SU-DHL-6 (cell line): ENCODE results near the gene CHD9NB.

Experiments
- H2AFZ ChIP-seq: fragments of 200-600 bp; sonication (generic); 2 replicates; pipeline ENCODE4 v1.6.1; 2014; ENCODE audit warnings: low read depth, mild to moderate bottlenecking, moderate library complexity, mixed read lengths, antibody characterized with exemption, low read length; ENCODE audit not compliant: severe bottlenecking
- H3F3A ChIP-seq: fragments of 200-600 bp; shearing (Covaris generic); 2 replicates; pipeline ENCODE4 v1.6.0; 2016; ENCODE audit warnings: antibody characterized with exemption, mild to moderate bottlenecking; ENCODE audit not compliant: insufficient read depth
- H3K27ac ChIP-seq: fragments of 200-600 bp; sonication (generic); 2 replicates; pipeline ENCODE4 v1.5.1; 2016; ENCODE audit warnings: low read depth, mild to moderate bottlenecking, low read length, moderate library complexity, mixed read lengths
- H3K27me3 ChIP-seq: fragments of 200-600 bp; sonication (generic), shearing (Covaris generic); 2 replicates; pipeline ENCODE4 v1.6.0; 2014; ENCODE audit warnings: mild to moderate bottlenecking, low read length
- H3K36me3 ChIP-seq: fragments of 200-600 bp; sonication (generic); 2 replicates; pipeline ENCODE4 v1.6.1; 2014; ENCODE audit warnings: mild to moderate bottlenecking, low read length, mixed read lengths
- H3K4me2 ChIP-seq: fragments of 300-600, 200-600 bp; shearing (Covaris generic), sonication (generic); 2 replicates; pipeline ENCODE4 v1.6.0; 2014; ENCODE audit warnings: low read length, low read depth, mild to moderate bottlenecking; ENCODE audit not compliant: poor library complexity, severe bottlenecking
- H3K4me3 ChIP-seq: fragments of 200-600 bp; sonication (generic); 2 replicates; pipeline ENCODE4 v1.5.1; 2014; ENCODE audit warnings: antibody characterized with exemption, low read length, mild to moderate bottlenecking, mixed read lengths; ENCODE audit not compliant: insufficient read depth, poor library complexity, severe bottlenecking
- H3K79me2 ChIP-seq: fragments of 200-600 bp; sonication (generic); 2 replicates; pipeline ENCODE4 v1.6.1; 2014; ENCODE audit warnings: mild to moderate bottlenecking, low read length, moderate library complexity; ENCODE audit not compliant: insufficient read depth
- H3K9ac ChIP-seq: fragments of 200-600 bp; sonication (generic); 2 replicates; pipeline ENCODE4 v1.7.0; 2014; ENCODE audit warnings: mild to moderate bottlenecking, low read length
- H3K9me2 ChIP-seq: fragments of 200-600 bp; sonication (generic); replicated peaks from 2 replicates; pipeline ENCODE4 v1.6.1; 2014; ENCODE audit warnings: low read length; ENCODE audit not compliant: insufficient read depth
- H3K9me3 ChIP-seq: fragments of 200-600 bp; sonication (generic); 2 replicates; pipeline ENCODE4 v1.6.1; 2014; ENCODE audit warnings: low read length, mixed read lengths; ENCODE audit not compliant: insufficient read depth
- H4K20me1 ChIP-seq: fragments of 200-600 bp; sonication (generic); 2 replicates; pipeline ENCODE4 v1.6.1; 2014; ENCODE audit warnings: low read depth, mild to moderate bottlenecking, antibody characterized with exemption, low read length, moderate library complexity, mixed read lengths
- CTCF ChIP-seq: fragments of 200-600 bp; sonication (generic); IDR thresholded peaks from one replicate; pipeline ENCODE4 v1.5.1; 2017; ENCODE audit warnings: antibody characterized with exemption, mild to moderate bottlenecking, low read length, moderate library complexity; ENCODE audit not compliant: insufficient read depth, poor library complexity, severe bottlenecking
- EZH2phosphoT487 ChIP-seq: fragments of 200-600 bp; sonication (generic), shearing (Covaris generic); conservative IDR thresholded peaks from 2 replicates; pipeline ENCODE4 v1.6.1; 2018; ENCODE audit warnings: mild to moderate bottlenecking, antibody characterized with exemption, low read length, moderate library complexity, mixed read lengths

Gene CHD9NB

GRCh38 chr16:53081032-53081424, 28.3 kb upstream of the CHD9NB start:
- H3K4me3 ChIP-seq: no peak overlapping the region
- H3K27me3 ChIP-seq: no peaks in the 10 kb centered on the region
- H3K9me2 ChIP-seq: no peaks in the 10 kb centered on the region
- no peak overlapping the region for H2AFZ ChIP-seq
- no peak overlapping the region for H3K4me2 ChIP-seq
- H3K9me3 ChIP-seq: no peaks in the 10 kb centered on the region
- no peaks in the 10 kb centered on the region for H3F3A ChIP-seq
- no peaks in the 10 kb centered on the region; the same call in 1 of the 2 replicates for H4K20me1 ChIP-seq
- peaks cover 46% of the 10 kb centered on the region for H3K79me2 ChIP-seq
- H3K27ac ChIP-seq: no peak overlapping the region
- TF ChIP-seq EZH2phosphoT487 (no peak), CTCF (no peak)
- no peak overlapping the region for H3K9ac ChIP-seq
- no peaks in the 10 kb centered on the region for H3K36me3 ChIP-seq

- no peaks in the 10 kb centered on the region for H3K9me2 ChIP-seq
- H2AFZ ChIP-seq: no peak overlapping the region
- no peaks in the 10 kb centered on the region for H3K9me3 ChIP-seq
- H3K4me2 ChIP-seq: no peak overlapping the region
- no peak overlapping the region for H3K9ac ChIP-seq
- no peak overlapping the region for H3K4me3 ChIP-seq
- no peaks in the 10 kb centered on the region for H3K36me3 ChIP-seq
- H3K27ac ChIP-seq: no peak overlapping the region
- no peaks in the 10 kb centered on the region for H3F3A ChIP-seq
- peaks cover 51% of the 10 kb centered on the region for H3K79me2 ChIP-seq
- no peaks in the 10 kb centered on the region for H3K27me3 ChIP-seq
- TF ChIP-seq CTCF: no peak
- no peak for TF ChIP-seq EZH2phosphoT487
- no peaks in the 10 kb centered on the region; the same call in 1 of the 2 replicates for H4K20me1 ChIP-seq
Observed at GRCh38 chr16:53080345-53081031, 27.8 kb upstream of the CHD9NB start.

GRCh38 chr16:53078765-53079485, 26.2 kb upstream of the CHD9NB start:
- no peak overlapping the region for H3K4me3 ChIP-seq
- H3K79me2 ChIP-seq: peaks cover 61% of the 10 kb centered on the region
- TF ChIP-seq CTCF (no peak), EZH2phosphoT487 (no peak)
- no peaks in the 10 kb centered on the region; the same call in 1 of the 2 replicates for H3K9me3 ChIP-seq
- H4K20me1 ChIP-seq: no peaks in the 10 kb centered on the region; the same call in 1 of the 2 replicates
- H3K27me3 ChIP-seq: no peaks in the 10 kb centered on the region
- H3K9ac ChIP-seq: no peak overlapping the region
- no peaks in the 10 kb centered on the region for H3K9me2 ChIP-seq
- H3K36me3 ChIP-seq: no peaks in the 10 kb centered on the region
- H2AFZ ChIP-seq: no peak overlapping the region
- no peak overlapping the region for H3K4me2 ChIP-seq
- no peak overlapping the region for H3K27ac ChIP-seq
- no peaks in the 10 kb centered on the region for H3F3A ChIP-seq
